GM19035 (cell line): Measurements from ENCODE around the gene GDF10.

ENCODE experiments used
- ATAC-seq: cut with Tn5 transposase; IDR thresholded peaks from one replicate; pipeline ENCODE4 v1.9.1; 2021; ENCODE audit not compliant: unreplicated experiment

GDF10 gene

GRCh38 chr10:47331491-47331890 lies 31.5 kb downstream of the GDF10 start:
- no peak for ATAC-seq

- no peak for ATAC-seq
These were observed 32.0 kb downstream of the GDF10 start for GRCh38 chr10:47331954-47332353.

DNA sequence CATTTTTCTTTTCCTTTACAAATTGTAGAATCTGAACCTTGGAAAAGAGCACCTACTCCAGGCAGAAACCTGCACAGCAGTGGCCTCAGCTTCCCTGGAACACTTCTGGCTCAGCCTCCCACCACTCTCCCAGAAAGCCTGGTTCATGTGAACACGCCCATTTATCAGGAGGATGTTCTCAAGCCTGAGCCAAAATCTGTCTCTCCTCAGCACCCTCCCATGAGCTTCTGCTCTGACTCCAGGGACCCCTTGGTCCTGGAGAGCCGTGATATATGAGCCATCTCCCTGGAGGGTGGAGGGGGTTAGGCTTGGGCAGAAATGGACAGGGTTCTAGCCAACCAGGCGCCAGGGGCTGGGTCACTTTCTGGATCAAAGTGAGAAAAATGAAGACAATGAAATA lies 32.4 kb downstream of the GDF10 start:
- ATAC-seq, result no peak

DNA sequence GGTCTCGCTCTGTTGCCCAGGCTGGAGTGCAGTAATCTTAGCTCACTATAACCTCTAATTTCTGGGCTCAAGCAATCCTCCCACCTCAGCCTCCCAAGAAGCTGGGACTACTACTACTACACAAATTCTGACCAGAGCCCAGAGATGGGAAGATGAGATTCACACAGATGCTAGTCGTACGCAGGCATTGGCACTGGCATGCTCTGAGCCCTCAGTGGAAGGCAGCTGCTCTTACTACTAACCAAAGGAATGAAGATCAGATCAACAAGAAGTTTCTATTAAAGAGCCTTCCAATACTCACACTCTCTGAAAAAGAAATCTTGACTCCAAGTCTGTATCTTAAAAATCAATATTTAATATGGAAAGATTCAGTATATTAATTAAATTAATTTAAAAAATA lies 32.9 kb downstream of the GDF10 start:
- ATAC-seq, result no peak

DNA sequence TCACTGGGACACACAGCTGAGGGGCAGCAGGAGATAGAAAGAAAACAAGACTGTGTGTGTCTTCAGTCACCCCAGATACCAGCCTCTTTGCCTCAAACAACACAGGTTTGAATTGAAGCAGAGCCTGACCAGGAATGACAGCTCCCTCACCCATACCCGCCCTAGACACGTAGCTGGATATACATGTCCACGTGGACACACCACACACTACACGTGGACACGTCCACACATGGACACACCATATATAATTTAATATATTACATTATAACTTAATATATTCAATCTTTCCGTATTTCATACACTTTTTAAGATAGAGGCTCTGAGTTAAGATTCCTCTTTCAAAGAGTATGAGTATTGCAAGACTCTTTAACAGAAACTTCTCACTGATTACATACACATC lies 33.5 kb downstream of the GDF10 start:
- ATAC-seq, result no peak

GRCh38 chr10:47334466-47335295 lies 34.7 kb downstream of the GDF10 start:
- no peak for ATAC-seq

GRCh38 chr10:47335906-47336305 lies 35.9 kb downstream of the GDF10 start:
- no peak for ATAC-seq

- no peak for ATAC-seq
These were observed 36.6 kb downstream of the GDF10 start for GRCh38 chr10:47336387-47337134.

DNA sequence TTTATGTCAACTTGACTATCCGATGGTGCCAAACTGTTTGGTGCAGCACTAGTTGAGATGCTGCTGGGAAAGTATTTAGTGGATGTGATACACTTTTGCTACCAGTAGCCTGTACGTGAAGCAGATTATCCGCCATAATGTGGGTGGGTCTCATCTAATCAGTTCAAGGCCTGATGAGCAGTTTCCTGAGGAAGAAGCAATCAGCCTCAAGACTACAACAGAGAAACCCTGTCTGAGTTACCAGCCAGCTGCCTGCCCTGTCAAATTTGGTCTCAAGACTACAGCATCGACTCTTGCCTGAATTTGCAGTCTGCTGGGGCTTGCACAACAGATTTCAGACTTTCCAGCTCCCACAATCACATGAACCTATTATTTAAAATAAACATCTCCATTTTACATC lies 37.3 kb downstream of the GDF10 start:
- no peak for ATAC-seq

- ATAC-seq, result no peak
These were observed 39.3 kb downstream of the GDF10 start for GRCh38 chr10:47339186-47339735.

- no peak for ATAC-seq
These were observed 40.0 kb downstream of the GDF10 start for GRCh38 chr10:47339759-47340607.

GRCh38 chr10:47340608-47341170 lies 40.7 kb downstream of the GDF10 start:
- ATAC-seq, result no peak

DNA sequence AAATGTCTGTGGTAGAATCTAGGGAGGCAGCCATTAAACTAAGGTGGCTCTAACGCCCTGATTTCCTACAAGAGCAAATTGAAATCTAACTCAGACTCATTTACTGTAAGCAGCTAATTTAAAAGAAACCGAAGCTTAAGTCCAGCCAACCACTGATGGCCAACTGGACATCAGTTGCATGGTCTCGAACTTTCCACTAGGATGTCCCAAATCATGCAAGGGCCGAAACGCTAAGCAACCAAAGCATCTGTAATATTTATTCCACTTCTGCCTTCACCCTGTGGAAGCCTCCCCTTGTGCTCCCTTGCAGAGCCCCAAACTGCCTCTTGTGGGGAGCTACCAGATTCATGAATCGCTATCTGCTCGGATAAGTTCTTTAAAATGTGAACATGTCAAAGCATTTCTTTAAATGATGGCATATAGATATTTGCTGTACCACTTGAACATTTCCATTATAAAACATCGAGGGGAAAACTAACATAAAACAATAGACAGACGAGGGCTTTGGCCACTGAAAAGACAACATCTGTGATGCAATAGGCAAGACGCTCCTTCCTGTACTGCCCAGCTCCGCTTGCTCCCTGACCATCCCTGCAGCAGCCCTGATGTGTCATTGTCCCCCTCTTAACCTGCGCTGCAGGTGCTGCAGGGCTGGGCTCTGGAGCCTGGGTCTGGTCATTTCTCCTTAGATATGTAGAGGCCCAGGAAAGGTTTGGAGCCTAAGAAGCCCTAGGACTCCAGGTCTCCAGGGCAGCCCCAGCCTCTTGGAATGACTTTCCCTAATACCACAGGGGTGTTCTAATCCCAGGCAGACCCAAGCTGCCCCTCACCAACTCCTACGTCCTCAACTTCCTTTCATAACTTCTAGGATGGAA lies 45.2 kb downstream of the GDF10 start:
- ATAC-seq, result no peak

DNA sequence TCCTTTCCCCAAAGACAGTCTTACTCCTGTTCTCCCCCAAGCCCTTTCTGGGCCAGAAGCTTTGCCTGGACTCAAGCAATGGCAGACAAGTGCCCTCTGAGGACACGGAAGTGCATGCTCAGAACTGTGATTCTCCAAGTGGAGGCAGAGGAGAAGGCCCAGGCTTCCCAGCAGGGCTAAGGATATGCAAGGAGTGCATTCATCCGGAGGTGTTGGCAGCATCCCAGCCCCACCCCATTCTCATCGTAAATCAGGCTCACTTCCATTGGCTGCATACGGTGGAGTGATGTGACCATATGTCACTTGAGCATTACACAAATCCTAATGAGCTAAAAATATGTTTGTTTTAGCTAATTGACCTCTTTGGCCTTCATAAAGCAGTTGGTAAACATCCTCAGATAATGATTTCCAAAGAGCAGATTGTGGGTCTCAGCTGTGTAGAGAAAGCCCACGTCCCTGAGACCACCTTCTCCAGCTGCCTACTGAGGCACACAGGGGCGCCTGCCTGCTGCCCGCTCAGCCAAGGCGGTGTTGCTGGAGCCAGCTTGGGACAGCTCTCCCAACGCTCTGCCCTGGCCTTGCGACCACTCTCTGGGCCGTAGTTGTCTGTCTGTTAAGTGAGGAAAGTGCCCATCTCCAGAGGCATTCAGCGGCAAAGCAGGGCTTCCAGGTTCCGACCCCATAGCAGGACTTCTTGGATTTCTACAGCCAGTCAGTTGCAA lies 46.7 kb downstream of the GDF10 start:
- ATAC-seq, result no peak

DNA sequence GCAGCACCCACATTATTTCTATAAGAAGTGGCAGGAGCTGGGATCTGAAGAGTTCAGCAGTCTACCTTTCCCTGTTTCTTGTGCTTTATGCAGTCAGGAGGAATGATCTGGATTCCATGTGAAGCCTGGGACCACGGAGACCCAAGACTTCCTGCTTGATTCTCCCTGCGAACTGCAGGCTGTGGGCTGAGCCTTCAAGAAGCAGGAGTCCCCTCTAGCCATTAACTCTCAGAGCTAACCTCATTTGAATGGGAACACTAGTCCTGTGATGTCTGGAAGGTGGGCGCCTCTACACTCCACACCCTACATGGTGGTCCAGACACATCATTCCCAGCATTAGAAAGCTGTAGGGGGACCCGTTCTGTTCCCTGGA lies 47.3 kb downstream of the GDF10 start:
- no peak for ATAC-seq

- no peak for ATAC-seq
These were observed 48.2 kb downstream of the GDF10 start, which contains the start of gene RBP3 for GRCh38 chr10:47348138-47348651. Gene RBP3, plus strand, starts transcription at chr10:47348363. Its CDS starts 122 bp downstream, at chr10:47348485.

DNA sequence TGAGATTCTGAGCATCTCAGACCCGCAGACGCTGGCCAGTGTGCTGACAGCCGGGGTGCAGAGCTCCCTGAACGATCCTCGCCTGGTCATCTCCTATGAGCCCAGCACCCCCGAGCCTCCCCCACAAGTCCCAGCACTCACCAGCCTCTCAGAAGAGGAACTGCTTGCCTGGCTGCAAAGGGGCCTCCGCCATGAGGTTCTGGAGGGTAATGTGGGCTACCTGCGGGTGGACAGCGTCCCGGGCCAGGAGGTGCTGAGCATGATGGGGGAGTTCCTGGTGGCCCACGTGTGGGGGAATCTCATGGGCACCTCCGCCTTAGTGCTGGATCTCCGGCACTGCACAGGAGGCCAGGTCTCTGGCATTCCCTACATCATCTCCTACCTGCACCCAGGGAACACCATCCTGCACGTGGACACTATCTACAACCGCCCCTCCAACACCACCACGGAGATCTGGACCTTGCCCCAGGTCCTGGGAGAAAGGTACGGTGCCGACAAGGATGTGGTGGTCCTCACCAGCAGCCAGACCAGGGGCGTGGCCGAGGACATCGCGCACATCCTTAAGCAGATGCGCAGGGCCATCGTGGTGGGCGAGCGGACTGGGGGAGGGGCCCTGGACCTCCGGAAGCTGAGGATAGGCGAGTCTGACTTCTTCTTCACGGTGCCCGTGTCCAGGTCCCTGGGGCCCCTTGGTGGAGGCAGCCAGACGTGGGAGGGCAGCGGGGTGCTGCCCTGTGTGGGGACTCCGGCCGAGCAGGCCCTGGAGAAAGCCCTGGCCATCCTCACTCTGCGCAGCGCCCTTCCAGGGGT lies 48.9 kb downstream of the GDF10 start:
- ATAC-seq, result no peak

DNA sequence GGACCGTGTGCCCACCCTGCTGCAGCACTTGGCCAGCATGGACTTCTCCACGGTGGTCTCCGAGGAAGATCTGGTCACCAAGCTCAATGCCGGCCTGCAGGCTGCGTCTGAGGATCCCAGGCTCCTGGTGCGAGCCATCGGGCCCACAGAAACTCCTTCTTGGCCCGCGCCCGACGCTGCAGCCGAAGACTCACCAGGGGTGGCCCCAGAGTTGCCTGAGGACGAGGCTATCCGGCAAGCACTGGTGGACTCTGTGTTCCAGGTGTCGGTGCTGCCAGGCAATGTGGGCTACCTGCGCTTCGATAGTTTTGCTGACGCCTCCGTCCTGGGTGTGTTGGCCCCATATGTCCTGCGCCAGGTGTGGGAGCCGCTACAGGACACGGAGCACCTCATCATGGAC lies 49.5 kb downstream of the GDF10 start:
- no peak for ATAC-seq
